Ishikawa (cell line): ENCODE measurements around the gene KLF3.

Source experiments
- CREB1 ChIP-seq: IDR thresholded peaks from 2 replicates; pipeline ENCODE4 v1.6.1; 2012; ENCODE audit warnings: low read depth
- EGR1 ChIP-seq: IDR thresholded peaks from 2 replicates; pipeline ENCODE4 v1.6.1; 2012
- EP300 ChIP-seq: IDR thresholded peaks from 2 replicates; pipeline ENCODE4 v1.6.1; 2012; ENCODE audit warnings: borderline replicate concordance
- MAX ChIP-seq: IDR thresholded peaks from 2 replicates; pipeline ENCODE4 v1.6.1; 2012
- RAD21 ChIP-seq: IDR thresholded peaks from 2 replicates; pipeline ENCODE4 v1.6.1; 2012; ENCODE audit warnings: low read depth
- REST ChIP-seq: IDR thresholded peaks from 2 replicates; pipeline ENCODE4 v1.6.1; 2012; ENCODE audit warnings: low read depth, mild to moderate bottlenecking
- TAF1 ChIP-seq: IDR thresholded peaks from 2 replicates; pipeline ENCODE4 v1.6.1; 2012; ENCODE audit warnings: low read depth, mild to moderate bottlenecking
- TCF12 ChIP-seq: IDR thresholded peaks from 2 replicates; pipeline ENCODE4 v1.6.1; 2012; ENCODE audit warnings: low read depth
- TEAD4 ChIP-seq: IDR thresholded peaks from 2 replicates; pipeline ENCODE4 v1.6.1; 2012
- USF1 ChIP-seq: IDR thresholded peaks from 2 replicates; pipeline ENCODE4 v1.6.1; 2012
- YY1 ChIP-seq: IDR thresholded peaks from 2 replicates; pipeline ENCODE4 v1.6.1; 2012; ENCODE audit warnings: low read depth

GRCh38 chr4:38747629-38748028 is 83.6 kb downstream of the KLF3 start:
- TF ChIP-seq TCF12, result no peak
- TF ChIP-seq TEAD4, result no peak
- TF ChIP-seq TAF1, result no peak
- no peak for TF ChIP-seq EGR1
- no peak for TF ChIP-seq RAD21
- no peak for TF ChIP-seq REST
- no peak for TF ChIP-seq MAX
- no peak for TF ChIP-seq YY1
- no peak for TF ChIP-seq CREB1
- no peak for TF ChIP-seq USF1
- no peak for TF ChIP-seq EP300
